ENCODE data around the gene SMO. TPM values are rescaled to one million over a fixed set of nuclear protein-coding genes. Genes with fewer than 3 reads are reported as not detected.
A peak's percentile ranks its signal among the peaks of the same experiment; 100 is the strongest.

The SMO gene
- total and polyA plus RNA-seq, 2 donors from 2014 or later, result 13.2 to 20.8 TPM

DNA sequence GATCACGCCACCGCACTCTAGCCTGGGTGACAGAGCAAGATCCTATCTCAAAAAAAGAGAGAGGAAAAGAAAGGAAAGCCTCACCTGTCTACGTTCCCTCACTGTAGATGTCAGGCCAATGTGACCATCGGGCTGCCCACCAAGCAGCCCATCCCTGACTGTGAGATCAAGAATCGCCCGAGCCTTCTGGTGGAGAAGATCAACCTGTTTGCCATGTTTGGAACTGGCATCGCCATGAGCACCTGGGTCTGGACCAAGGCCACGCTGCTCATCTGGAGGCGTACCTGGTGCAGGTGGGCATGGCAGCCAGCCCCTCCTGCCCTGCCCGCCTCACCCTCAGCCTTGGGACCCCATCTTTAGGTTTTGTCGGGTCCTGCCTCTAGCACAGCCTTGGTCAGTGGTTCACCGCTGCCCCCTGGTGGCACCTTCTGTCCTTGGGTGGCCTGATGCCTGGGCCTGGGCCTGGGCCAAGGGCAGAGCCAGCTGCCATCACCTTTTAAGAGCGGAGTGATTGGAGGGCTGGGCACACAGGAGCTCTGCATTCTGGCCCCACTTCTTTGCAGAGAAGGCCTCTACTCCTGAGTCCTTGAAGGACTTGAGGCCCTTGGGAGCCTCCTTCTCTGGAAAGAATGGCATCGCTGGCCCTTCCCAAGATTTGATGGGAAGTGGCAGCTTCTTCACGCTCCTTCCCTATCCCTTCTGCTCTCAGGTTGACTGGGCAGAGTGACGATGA, 22.0 kb downstream of the SMO start:
- intact Hi-C loops (cut with DNase I), result no loop called here
- Histone ChIP-seq H3K36me3 (ENCODE audit: control insufficient read depth in 2 of 3, insufficient read depth in 3 of 3, low read length in 3 of 3) (peaks cover 2 to 24% (median 6%) of the 10 kb centered on the region in 3 donors), H3K27me3 (ENCODE audit: control insufficient read depth, insufficient read depth, low read length) (no peaks in the 10 kb centered on the region), H3K4me3 (ENCODE audit: low read length in 3 of 3) (no peak overlapping the region), H3K9ac (ENCODE audit: low read length in 3 of 3) (no peak overlapping the region), H3K27ac (ENCODE audit: low read depth in 2 of 2, low read length in 2 of 2) (no peak overlapping the region), H3K4me1 (ENCODE audit: control insufficient read depth in 2 of 3, insufficient read depth in 2 of 3, low read depth in 1 of 3, low read length in 3 of 3) (peaks cover 0 to 5% (median 0%) of the 10 kb centered on the region in 3 donors), H3K9me3 (ENCODE audit: control insufficient read depth in 2 of 3, insufficient read depth in 1 of 3, low read length in 3 of 3) (no peaks in the 10 kb centered on the region)
- no peak for FAIRE-seq
- DNase-seq, result peak; percentile 53 to 89 (median 73)
- TF ChIP-seq, protein P1, sequence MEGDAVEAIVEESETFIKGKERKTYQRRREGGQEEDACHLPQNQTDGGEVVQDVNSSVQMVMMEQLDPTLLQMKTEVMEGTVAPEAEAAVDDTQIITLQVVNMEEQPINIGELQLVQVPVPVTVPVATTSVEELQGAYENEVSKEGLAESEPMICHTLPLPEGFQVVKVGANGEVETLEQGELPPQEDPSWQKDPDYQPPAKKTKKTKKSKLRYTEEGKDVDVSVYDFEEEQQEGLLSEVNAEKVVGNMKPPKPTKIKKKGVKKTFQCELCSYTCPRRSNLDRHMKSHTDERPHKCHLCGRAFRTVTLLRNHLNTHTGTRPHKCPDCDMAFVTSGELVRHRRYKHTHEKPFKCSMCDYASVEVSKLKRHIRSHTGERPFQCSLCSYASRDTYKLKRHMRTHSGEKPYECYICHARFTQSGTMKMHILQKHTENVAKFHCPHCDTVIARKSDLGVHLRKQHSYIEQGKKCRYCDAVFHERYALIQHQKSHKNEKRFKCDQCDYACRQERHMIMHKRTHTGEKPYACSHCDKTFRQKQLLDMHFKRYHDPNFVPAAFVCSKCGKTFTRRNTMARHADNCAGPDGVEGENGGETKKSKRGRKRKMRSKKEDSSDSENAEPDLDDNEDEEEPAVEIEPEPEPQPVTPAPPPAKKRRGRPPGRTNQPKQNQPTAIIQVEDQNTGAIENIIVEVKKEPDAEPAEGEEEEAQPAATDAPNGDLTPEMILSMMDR (IDR thresholded peaks at IDR 0.05; ENCODE audit: borderline replicate concordance, extremely low read depth, insufficient read depth), result peak; percentile 89

DNA sequence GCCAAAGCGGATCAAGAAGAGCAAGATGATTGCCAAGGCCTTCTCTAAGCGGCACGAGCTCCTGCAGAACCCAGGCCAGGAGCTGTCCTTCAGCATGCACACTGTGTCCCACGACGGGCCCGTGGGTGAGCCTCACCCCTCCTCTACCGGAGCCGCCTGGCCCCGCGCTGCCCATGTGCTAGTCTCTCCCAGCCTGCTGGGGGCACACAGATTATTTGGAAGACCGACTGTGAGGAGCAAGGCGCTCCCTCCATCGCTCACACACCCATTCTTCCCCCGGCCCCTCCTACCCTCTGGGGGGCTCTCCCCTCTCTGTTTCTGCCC, 22.5 kb downstream of the SMO start:
- intact Hi-C loops (cut with DNase I), result no loop called here

DNA sequence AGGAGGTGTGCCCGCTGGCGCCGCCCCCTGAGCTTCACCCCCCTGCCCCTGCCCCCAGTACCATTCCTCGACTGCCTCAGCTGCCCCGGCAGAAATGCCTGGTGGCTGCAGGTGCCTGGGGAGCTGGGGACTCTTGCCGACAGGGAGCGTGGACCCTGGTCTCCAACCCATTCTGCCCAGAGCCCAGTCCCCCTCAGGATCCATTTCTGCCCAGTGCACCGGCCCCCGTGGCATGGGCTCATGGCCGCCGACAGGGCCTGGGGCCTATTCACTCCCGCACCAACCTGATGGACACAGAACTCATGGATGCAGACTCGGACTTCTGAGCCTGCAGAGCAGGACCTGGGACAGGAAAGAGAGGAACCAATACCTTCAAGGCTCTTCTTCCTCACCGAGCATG, 23.7 kb downstream of the SMO start:
- intact Hi-C loops (cut with DNase I), result no loop called here
- Histone ChIP-seq H3K9me3 (ENCODE audit: control insufficient read depth in 2 of 3, insufficient read depth in 1 of 3, low read length in 3 of 3) (no peaks in the 10 kb centered on the region), H3K27ac (ENCODE audit: low read depth in 2 of 2, low read length in 2 of 2) (no peak overlapping the region), H3K4me1 (ENCODE audit: control insufficient read depth in 2 of 3, insufficient read depth in 2 of 3, low read depth in 1 of 3, low read length in 3 of 3) (peaks cover 0 to 5% (median 0%) of the 10 kb centered on the region in 3 donors), H3K4me3 (ENCODE audit: low read length in 3 of 3) (no peak overlapping the region), H3K9ac (ENCODE audit: low read length in 3 of 3) (no peak overlapping the region), H3K27me3 (ENCODE audit: control insufficient read depth, insufficient read depth, low read length) (no peaks in the 10 kb centered on the region), H3K36me3 (ENCODE audit: control insufficient read depth in 2 of 3, insufficient read depth in 3 of 3, low read length in 3 of 3) (peaks cover 0 to 11% (median 6%) of the 10 kb centered on the region in 3 donors)
- DNase-seq (no peak), FAIRE-seq (no peak)
- TF ChIP-seq, protein P1 (IDR thresholded peaks at IDR 0.05; ENCODE audit: borderline replicate concordance, extremely low read depth, insufficient read depth), result no peak

More for the DNA sequence above, 22.5 kb downstream of the SMO start:
- Histone ChIP-seq H3K9me3 (ENCODE audit: control insufficient read depth in 2 of 3, insufficient read depth in 1 of 3, low read length in 3 of 3) (no peaks in the 10 kb centered on the region), H3K36me3 (ENCODE audit: control insufficient read depth in 2 of 3, insufficient read depth in 3 of 3, low read length in 3 of 3) (peaks cover 0 to 19% (median 6%) of the 10 kb centered on the region in 3 donors), H3K9ac (ENCODE audit: low read length in 3 of 3) (no peak overlapping the region), H3K27me3 (ENCODE audit: control insufficient read depth, insufficient read depth, low read length) (no peaks in the 10 kb centered on the region), H3K27ac (ENCODE audit: low read depth in 2 of 2, low read length in 2 of 2) (no peak overlapping the region), H3K4me1 (ENCODE audit: control insufficient read depth in 2 of 3, insufficient read depth in 2 of 3, low read depth in 1 of 3, low read length in 3 of 3) (peaks cover 0 to 5% (median 0%) of the 10 kb centered on the region in 3 donors), H3K4me3 (ENCODE audit: low read length in 3 of 3) (no peak overlapping the region)
- no peak for DNase-seq
- TF ChIP-seq, protein P1 (IDR thresholded peaks at IDR 0.05; ENCODE audit: borderline replicate concordance, extremely low read depth, insufficient read depth), result no peak
- FAIRE-seq, result no peak

Data from kidney (tissue), 14 donors.